GM12873 (cell line): ENCODE results near the gene FRYL.

Source experiments
- CTCF ChIP-seq: IDR thresholded peaks from 2 replicates; pipeline ENCODE4 v1.5.1; 2012; ENCODE audit warnings: low read depth, mild to moderate bottlenecking, moderate library complexity, low read length, control low read depth; ENCODE audit not compliant: insufficient read depth; ENCODE audit errors: missing control alignments

The FRYL gene

GRCh38 chr4:48462363-48462762 lies 317.7 kb downstream of the FRYL start:
- no peak for TF ChIP-seq CTCF

- no peak for TF ChIP-seq CTCF
Measured at GRCh38 chr4:48461000-48461399, 319.1 kb downstream of the FRYL start.

GRCh38 chr4:48454591-48454990 lies 325.5 kb downstream of the FRYL start:
- no peak for TF ChIP-seq CTCF

GRCh38 chr4:48450740-48451139 lies 329.3 kb downstream of the FRYL start:
- no peak for TF ChIP-seq CTCF

- TF ChIP-seq CTCF = no peak
Measured at GRCh38 chr4:48449151-48449550, 330.9 kb downstream of the FRYL start.
